K562 (cell line): ENCODE measurements around the gene NKG7. TPM values are rescaled to one million over a fixed set of nuclear protein-coding genes. Genes with fewer than 3 reads are reported as not detected.

Experiments
- CBX8 ChIP-seq: fragments of 200-600 bp; sonication (generic); IDR thresholded peaks from 2 replicates; pipeline ENCODE4 v1.6.1; 2012; ENCODE audit warnings: borderline replicate concordance, mixed run types, low read depth, mild to moderate bottlenecking, moderate library complexity, mixed read lengths, low read length, control low read depth, inconsistent platforms; ENCODE audit not compliant: poor library complexity, severe bottlenecking; ENCODE audit errors: extremely low read depth
- GABPB1 ChIP-seq: sonication (generic); formaldehyde crosslinking; IDR thresholded peaks from 2 replicates; pipeline ENCODE4 v1.8.0; 2022; ENCODE audit warnings: mild to moderate bottlenecking, missing genetic modification reagents
- POLR2A ChIP-seq: fragments of 450-650 bp; conservative IDR thresholded peaks from 2 replicates; pipeline ENCODE4 v1.6.1; 2016
- SAFB2 ChIP-seq: fragments of 200-400 bp; formaldehyde crosslinking; IDR thresholded peaks from 2 replicates; pipeline ENCODE4 v1.6.1; 2018; ENCODE audit warnings: borderline replicate concordance, low read length, low read depth, moderate library complexity; ENCODE audit not compliant: severe bottlenecking
- SETDB1 ChIP-seq: IDR thresholded peaks from one replicate; pipeline ENCODE4 v1.6.1; 2012; ENCODE audit warnings: low read length, control low read depth, inconsistent platforms
- ZC3H8 ChIP-seq: fragments of 450-650 bp; IDR thresholded peaks from 2 replicates; pipeline ENCODE4 v1.6.1; 2017
- ZNF77 ChIP-seq: fragments of 250-450 bp; sonication (Bioruptor Pico); IDR thresholded peaks from 2 replicates; pipeline ENCODE4 v1.5.0; 2020
- polyA plus RNA-seq, 8 experiments: library from polyadenylated mRNA; depleted of rRNA in 4 of 8; stranded (reverse) in 5 of 8; unstranded in 3 of 8; fragments of >200 nt; fragmentation: Nextera tagmentation in 2 of 8; fragmentation: Illumina TruSeq in 1 of 8; extraction: Ambion mirVana in 2 of 8; extraction: Trizol in 1 of 8; gene quantifications; 2 replicates each; pipeline versions ENCODE4 v1.2.1 to v1.2.3, GENCODE V29; 2011 to 2014; ENCODE audit warnings: inconsistent platforms in 1 of 8, missing spikeins in 1 of 8
- total RNA-seq, 7 experiments: library from RNA; depleted of rRNA in 6 of 7; stranded (reverse); fragments of >200 nt in 6 of 7; fragmentation: Illumina TruSeq in 2 of 7; extraction: Trizol in 2 of 7; gene quantifications; 2 replicates each; pipeline versions ENCODE4 v1.2.1 to v1.2.3, GENCODE V29; 2011 to 2021; ENCODE audit warnings: low replicate concordance in 1 of 7
- TF ChIP-seq, protein P1 (sequence below): fragments of 200-600 bp; sonication (generic); IDR thresholded peaks from one replicate; pipeline ENCODE4 v1.6.1; 2012; ENCODE audit warnings: mild to moderate bottlenecking, low read depth, low read length, inconsistent platforms
- TF ChIP-seq, protein P2 (sequence below): fragments of 200-800 bp; sonication (Bioruptor generic); IDR thresholded peaks from 2 replicates; pipeline ENCODE4 v1.6.1; 2016; ENCODE audit warnings: missing genetic modification characterization, missing compliant biosample characterization

Gene NKG7
- total and polyA plus RNA-seq, 9 of the 15 experiments (the other 6 are each of a cell fraction or from before 2014, with no cell fraction given), result 0.30 to 0.70 (median 0.51) TPM; not detected in 2

DNA sequence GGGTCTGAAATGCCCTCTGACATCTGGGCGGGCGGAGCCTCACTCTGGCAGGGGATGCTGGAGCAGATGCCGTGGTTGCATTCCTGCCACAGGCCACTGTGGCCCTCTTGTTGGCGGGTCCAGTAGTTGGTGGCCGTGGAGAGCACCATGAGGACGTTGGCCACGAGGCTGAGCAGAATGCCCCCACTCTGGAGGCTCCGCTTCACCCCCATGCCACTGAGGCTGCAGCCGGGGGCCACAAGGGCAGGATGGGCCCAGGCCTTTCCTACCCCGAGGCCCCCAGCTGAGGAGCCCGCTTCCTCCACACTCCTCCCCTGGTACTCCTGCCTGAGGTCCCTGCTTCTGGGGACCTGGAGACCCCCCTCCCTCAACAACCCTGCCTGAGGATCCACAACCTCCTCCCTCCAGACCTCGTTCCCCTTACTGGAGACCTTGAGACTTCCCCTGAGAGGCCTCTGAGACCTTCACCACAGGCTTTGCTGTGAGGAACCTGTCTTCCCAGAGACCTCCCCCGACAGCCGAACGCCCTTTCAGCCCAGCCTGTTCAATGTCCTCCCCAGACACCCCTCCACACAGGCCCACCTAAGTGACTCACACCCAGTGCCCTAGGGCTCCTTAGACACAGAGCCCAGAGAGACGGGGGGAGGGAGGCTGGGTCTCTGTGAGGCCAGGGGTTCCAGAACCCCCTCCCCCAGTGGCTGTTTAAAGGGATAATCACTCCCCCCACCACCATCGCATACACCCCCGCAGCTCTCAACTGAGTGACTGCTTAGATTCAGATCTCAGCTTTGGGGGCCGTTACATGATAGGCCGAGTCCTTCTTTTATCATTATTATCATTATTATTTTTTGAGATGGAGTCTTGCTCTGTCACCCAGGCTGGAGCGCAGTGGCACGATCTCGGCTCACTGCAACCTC, 3.8 kb downstream of the NKG7 start, which contains the start of gene CLDND2 (continued):
- TF ChIP-seq CBX8 (no peak), SAFB2 (no peak), ZC3H8 (no peak), POLR2A (no peak), SETDB1 (no peak), GABPB1 (no peak), ZNF77 (CRISPR knock-in tag) (no peak)
- TF ChIP-seq, protein P1, sequence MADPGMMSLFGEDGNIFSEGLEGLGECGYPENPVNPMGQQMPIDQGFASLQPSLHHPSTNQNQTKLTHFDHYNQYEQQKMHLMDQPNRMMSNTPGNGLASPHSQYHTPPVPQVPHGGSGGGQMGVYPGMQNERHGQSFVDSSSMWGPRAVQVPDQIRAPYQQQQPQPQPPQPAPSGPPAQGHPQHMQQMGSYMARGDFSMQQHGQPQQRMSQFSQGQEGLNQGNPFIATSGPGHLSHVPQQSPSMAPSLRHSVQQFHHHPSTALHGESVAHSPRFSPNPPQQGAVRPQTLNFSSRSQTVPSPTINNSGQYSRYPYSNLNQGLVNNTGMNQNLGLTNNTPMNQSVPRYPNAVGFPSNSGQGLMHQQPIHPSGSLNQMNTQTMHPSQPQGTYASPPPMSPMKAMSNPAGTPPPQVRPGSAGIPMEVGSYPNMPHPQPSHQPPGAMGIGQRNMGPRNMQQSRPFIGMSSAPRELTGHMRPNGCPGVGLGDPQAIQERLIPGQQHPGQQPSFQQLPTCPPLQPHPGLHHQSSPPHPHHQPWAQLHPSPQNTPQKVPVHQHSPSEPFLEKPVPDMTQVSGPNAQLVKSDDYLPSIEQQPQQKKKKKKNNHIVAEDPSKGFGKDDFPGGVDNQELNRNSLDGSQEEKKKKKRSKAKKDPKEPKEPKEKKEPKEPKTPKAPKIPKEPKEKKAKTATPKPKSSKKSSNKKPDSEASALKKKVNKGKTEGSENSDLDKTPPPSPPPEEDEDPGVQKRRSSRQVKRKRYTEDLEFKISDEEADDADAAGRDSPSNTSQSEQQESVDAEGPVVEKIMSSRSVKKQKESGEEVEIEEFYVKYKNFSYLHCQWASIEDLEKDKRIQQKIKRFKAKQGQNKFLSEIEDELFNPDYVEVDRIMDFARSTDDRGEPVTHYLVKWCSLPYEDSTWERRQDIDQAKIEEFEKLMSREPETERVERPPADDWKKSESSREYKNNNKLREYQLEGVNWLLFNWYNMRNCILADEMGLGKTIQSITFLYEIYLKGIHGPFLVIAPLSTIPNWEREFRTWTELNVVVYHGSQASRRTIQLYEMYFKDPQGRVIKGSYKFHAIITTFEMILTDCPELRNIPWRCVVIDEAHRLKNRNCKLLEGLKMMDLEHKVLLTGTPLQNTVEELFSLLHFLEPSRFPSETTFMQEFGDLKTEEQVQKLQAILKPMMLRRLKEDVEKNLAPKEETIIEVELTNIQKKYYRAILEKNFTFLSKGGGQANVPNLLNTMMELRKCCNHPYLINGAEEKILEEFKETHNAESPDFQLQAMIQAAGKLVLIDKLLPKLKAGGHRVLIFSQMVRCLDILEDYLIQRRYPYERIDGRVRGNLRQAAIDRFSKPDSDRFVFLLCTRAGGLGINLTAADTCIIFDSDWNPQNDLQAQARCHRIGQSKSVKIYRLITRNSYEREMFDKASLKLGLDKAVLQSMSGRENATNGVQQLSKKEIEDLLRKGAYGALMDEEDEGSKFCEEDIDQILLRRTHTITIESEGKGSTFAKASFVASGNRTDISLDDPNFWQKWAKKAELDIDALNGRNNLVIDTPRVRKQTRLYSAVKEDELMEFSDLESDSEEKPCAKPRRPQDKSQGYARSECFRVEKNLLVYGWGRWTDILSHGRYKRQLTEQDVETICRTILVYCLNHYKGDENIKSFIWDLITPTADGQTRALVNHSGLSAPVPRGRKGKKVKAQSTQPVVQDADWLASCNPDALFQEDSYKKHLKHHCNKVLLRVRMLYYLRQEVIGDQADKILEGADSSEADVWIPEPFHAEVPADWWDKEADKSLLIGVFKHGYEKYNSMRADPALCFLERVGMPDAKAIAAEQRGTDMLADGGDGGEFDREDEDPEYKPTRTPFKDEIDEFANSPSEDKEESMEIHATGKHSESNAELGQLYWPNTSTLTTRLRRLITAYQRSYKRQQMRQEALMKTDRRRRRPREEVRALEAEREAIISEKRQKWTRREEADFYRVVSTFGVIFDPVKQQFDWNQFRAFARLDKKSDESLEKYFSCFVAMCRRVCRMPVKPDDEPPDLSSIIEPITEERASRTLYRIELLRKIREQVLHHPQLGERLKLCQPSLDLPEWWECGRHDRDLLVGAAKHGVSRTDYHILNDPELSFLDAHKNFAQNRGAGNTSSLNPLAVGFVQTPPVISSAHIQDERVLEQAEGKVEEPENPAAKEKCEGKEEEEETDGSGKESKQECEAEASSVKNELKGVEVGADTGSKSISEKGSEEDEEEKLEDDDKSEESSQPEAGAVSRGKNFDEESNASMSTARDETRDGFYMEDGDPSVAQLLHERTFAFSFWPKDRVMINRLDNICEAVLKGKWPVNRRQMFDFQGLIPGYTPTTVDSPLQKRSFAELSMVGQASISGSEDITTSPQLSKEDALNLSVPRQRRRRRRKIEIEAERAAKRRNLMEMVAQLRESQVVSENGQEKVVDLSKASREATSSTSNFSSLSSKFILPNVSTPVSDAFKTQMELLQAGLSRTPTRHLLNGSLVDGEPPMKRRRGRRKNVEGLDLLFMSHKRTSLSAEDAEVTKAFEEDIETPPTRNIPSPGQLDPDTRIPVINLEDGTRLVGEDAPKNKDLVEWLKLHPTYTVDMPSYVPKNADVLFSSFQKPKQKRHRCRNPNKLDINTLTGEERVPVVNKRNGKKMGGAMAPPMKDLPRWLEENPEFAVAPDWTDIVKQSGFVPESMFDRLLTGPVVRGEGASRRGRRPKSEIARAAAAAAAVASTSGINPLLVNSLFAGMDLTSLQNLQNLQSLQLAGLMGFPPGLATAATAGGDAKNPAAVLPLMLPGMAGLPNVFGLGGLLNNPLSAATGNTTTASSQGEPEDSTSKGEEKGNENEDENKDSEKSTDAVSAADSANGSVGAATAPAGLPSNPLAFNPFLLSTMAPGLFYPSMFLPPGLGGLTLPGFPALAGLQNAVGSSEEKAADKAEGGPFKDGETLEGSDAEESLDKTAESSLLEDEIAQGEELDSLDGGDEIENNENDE, result no peak
- TF ChIP-seq, protein P2, sequence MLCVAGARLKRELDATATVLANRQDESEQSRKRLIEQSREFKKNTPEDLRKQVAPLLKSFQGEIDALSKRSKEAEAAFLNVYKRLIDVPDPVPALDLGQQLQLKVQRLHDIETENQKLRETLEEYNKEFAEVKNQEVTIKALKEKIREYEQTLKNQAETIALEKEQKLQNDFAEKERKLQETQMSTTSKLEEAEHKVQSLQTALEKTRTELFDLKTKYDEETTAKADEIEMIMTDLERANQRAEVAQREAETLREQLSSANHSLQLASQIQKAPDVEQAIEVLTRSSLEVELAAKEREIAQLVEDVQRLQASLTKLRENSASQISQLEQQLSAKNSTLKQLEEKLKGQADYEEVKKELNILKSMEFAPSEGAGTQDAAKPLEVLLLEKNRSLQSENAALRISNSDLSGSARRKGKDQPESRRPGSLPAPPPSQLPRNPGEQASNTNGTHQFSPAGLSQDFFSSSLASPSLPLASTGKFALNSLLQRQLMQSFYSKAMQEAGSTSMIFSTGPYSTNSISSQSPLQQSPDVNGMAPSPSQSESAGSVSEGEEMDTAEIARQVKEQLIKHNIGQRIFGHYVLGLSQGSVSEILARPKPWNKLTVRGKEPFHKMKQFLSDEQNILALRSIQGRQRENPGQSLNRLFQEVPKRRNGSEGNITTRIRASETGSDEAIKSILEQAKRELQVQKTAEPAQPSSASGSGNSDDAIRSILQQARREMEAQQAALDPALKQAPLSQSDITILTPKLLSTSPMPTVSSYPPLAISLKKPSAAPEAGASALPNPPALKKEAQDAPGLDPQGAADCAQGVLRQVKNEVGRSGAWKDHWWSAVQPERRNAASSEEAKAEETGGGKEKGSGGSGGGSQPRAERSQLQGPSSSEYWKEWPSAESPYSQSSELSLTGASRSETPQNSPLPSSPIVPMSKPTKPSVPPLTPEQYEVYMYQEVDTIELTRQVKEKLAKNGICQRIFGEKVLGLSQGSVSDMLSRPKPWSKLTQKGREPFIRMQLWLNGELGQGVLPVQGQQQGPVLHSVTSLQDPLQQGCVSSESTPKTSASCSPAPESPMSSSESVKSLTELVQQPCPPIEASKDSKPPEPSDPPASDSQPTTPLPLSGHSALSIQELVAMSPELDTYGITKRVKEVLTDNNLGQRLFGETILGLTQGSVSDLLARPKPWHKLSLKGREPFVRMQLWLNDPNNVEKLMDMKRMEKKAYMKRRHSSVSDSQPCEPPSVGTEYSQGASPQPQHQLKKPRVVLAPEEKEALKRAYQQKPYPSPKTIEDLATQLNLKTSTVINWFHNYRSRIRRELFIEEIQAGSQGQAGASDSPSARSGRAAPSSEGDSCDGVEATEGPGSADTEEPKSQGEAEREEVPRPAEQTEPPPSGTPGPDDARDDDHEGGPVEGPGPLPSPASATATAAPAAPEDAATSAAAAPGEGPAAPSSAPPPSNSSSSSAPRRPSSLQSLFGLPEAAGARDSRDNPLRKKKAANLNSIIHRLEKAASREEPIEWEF, result no peak
